NB4 (cell line): ENCODE results near the gene NRSN1.

ENCODE experiments used
- MYC ChIP-seq: IDR thresholded peaks from 2 replicates; pipeline ENCODE4 v1.6.1; 2011; ENCODE audit warnings: low read depth, low read length
- POLR2A ChIP-seq: IDR thresholded peaks from 2 replicates; pipeline ENCODE4 v1.6.1; 2011; ENCODE audit warnings: mild to moderate bottlenecking; ENCODE audit not compliant: insufficient read length; ENCODE audit errors: extremely low read depth
- TF ChIP-seq, protein P1 (sequence below): IDR thresholded peaks from one replicate; pipeline ENCODE4 v1.5.1; 2012; ENCODE audit warnings: low read depth, low read length

DNA sequence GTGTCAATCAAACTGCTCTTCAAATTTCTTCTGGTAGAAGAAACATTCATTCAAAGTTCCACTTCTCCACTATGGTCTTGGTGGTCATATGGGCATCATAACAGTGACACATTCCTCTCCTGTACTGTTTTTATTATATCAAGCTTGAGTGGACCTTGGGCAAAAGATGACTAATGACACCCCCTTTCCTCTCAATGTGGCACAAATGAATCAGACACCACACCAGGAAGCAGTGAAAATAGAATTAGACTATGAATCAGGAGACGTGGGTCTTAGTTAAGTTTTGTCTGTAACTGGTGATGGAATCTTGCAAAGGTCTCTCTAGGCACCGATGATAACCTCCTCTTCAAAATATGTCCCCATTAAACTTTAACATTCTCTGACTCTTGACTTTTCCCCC lies 9.0 kb upstream of the NRSN1 start:
- TF ChIP-seq, protein P1, sequence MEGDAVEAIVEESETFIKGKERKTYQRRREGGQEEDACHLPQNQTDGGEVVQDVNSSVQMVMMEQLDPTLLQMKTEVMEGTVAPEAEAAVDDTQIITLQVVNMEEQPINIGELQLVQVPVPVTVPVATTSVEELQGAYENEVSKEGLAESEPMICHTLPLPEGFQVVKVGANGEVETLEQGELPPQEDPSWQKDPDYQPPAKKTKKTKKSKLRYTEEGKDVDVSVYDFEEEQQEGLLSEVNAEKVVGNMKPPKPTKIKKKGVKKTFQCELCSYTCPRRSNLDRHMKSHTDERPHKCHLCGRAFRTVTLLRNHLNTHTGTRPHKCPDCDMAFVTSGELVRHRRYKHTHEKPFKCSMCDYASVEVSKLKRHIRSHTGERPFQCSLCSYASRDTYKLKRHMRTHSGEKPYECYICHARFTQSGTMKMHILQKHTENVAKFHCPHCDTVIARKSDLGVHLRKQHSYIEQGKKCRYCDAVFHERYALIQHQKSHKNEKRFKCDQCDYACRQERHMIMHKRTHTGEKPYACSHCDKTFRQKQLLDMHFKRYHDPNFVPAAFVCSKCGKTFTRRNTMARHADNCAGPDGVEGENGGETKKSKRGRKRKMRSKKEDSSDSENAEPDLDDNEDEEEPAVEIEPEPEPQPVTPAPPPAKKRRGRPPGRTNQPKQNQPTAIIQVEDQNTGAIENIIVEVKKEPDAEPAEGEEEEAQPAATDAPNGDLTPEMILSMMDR: no peak
- TF ChIP-seq MYC (no peak), POLR2A (no peak)
